Fibroblast of lung (primary cell): ENCODE measurements around the gene CNTNAP3B.
"Not testable (repeated sequence)": the region's sequence is repeated elsewhere in the genome, so short reads cannot be mapped to it uniquely, and the experiment has no call there.

ENCODE experiments used
- CTCF ChIP-seq, 2 donors: IDR thresholded peaks in 1 of 2; conservative IDR thresholded peaks in 1 of 2; 1 replicate in 1 of 2; 2 replicates in 1 of 2; pipeline ENCODE4 v1.5.1; 2011 to 2012; ENCODE audit warnings: low read length in 2 of 2, control low read depth in 1 of 2, inconsistent platforms in 1 of 2, low read depth in 1 of 2, mild to moderate bottlenecking in 1 of 2
- EZH2 ChIP-seq: IDR thresholded peaks from 2 replicates; pipeline ENCODE4 v1.5.1; 2012; ENCODE audit warnings: low read length, control low read depth, mild to moderate bottlenecking; ENCODE audit errors: missing control alignments

DNA sequence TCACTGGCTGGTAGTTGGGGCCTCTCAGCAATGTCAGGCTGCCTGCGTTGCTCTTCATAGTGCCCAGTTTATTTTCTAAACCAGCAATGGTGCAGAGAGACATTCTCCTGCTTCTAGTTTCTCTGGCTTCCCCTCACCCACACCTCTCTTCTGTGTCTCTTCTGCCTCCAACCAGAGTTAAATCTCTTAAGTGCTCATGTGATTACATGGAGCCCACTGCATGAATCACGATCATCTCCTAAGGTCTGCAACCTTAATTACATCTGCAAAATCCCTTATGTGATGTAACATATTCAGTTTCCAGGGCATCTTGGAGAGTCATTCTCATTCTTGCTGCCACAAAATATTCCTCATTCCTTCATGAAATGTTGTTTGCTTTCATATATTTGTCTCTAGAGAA lies 149.0 kb downstream of the CNTNAP3B start:
- TF ChIP-seq CTCF (conservative IDR thresholded peaks at IDR 0.05 in 1 of 2, IDR thresholded peaks at IDR 0.05 in 1 of 2; ENCODE audit: low read depth in 1 of 2, low read length in 2 of 2); EZH2: not testable (repeated sequence)
